ENCODE measurements around the gene CHST1.

Gene CHST1

DNA sequence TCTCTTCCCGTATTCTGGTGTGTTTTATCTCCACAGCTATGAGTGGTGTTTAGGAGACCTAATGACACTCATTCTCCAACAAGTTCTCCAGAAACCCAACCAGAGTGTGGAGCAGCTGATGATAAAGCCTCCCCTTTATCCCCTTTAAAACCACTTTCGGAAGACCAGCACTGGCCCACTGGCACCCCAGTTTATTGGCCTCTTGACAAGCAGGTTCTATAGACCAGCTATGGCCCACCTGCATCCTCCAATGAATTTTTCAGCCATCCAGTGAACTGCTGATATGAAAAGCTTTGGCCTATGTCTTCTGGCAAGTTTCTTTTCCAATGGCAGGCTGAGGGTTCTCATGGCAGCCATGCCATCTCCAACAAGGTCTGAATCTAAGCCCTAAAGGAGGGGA, 27.4 kb downstream of the CHST1 start:
- no peak overlapping the region for H3K18ac ChIP-seq (ENCODE audit: low read length)
- WGBS, 2 donors (ENCODE audit: extremely low coverage in 2 of 2, insufficient read length in 2 of 2, insufficient replicate concordance in 1 of 2), result no CpG with 5 or more reads among the region's 2 CpGs
- no peak for DNase-seq (ENCODE audit: low spot score)

DNA sequence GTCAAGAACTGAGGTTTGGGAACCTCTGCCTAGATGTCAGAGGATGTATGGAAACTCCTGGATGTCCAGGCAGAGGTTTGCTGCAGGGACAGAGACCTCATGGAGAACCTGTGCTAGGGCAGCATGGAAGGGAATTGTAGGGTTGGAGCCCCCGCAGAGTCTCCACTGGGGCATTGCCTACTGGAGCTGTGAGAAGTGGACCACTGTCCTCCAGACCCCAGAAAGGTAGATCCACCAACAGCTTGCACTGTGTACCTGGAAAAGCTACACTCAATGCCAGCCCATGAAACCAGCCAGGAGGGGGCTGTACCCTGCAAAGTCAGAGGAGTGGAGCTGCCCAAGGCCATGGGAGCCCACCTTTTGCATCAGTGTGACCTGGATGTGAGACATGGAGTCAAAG, 29.5 kb downstream of the CHST1 start:
- no peaks in the 10 kb centered on the region for H3K79me1 ChIP-seq (ENCODE audit: low read depth, low read length)
- no peak for DNase-seq (ENCODE audit: low spot score)
- H2BK120ac ChIP-seq (ENCODE audit: low read depth, low read length), result no peak overlapping the region
- no peak overlapping the region for H4K8ac ChIP-seq (ENCODE audit: low read depth, low read length)
- H3K27ac ChIP-seq (replicated peaks; ENCODE audit: low read length), result no peak overlapping the region
- no CpG with 5 or more reads among the region's 1 CpG for WGBS, 2 donors (ENCODE audit: extremely low coverage in 2 of 2, insufficient read length in 2 of 2, insufficient replicate concordance in 1 of 2)
- H3K9ac ChIP-seq (ENCODE audit: low read depth, low read length, poor library complexity), result no peak overlapping the region
- peak overlapping the region; percentile 38 for H3K18ac ChIP-seq (ENCODE audit: low read length)
- H2BK15ac ChIP-seq (ENCODE audit: low read length), result no peak overlapping the region
- H2BK12ac ChIP-seq (ENCODE audit: low read length), result no peak overlapping the region
- no peak overlapping the region for H3K4ac ChIP-seq (ENCODE audit: low read length)
- H3K36me3 ChIP-seq (replicated peaks in 1 of 2; ENCODE audit: control insufficient read depth in 2 of 2, insufficient read depth in 2 of 2, low read length in 2 of 2), result no peaks in the 10 kb centered on the region
- no peak overlapping the region for H3K23ac ChIP-seq (ENCODE audit: low read depth, low read length, poor library complexity)
- no peak overlapping the region for H2BK5ac ChIP-seq (ENCODE audit: low read length)
- H3K14ac ChIP-seq (ENCODE audit: low read length), result no peak overlapping the region
- no peaks in the 10 kb centered on the region for H3K4me1 ChIP-seq (ENCODE audit: control insufficient read depth in 2 of 2, insufficient read depth in 1 of 2, low read depth in 1 of 2, low read length in 2 of 2)
- no peak overlapping the region for H3K4me3 ChIP-seq (ENCODE audit: low read length in 2 of 2)
- no peak overlapping the region for H2AFZ ChIP-seq (ENCODE audit: low read length)
- no peak overlapping the region for H4K91ac ChIP-seq (ENCODE audit: low read depth, low read length, poor library complexity)
- H3K4me2 ChIP-seq (ENCODE audit: insufficient read depth, low read length, poor library complexity, severe bottlenecking), result no peak overlapping the region
- H3K9me3 ChIP-seq (replicated peaks in 1 of 2; ENCODE audit: control insufficient read depth in 2 of 2, insufficient read depth in 1 of 2, low read depth in 1 of 2, low read length in 2 of 2), result no peaks in the 10 kb centered on the region
- H3K27me3 ChIP-seq (ENCODE audit: control insufficient read depth in 3 of 3, insufficient read depth in 3 of 3, low read depth in 1 of 3, low read length in 3 of 3), result no peaks in the 10 kb centered on the region
- H2AK5ac ChIP-seq (ENCODE audit: low read depth, low read length), result no peak overlapping the region

More for the DNA sequence above, 27.4 kb downstream of the CHST1 start:
- H2BK120ac ChIP-seq (ENCODE audit: low read depth, low read length), result no peak overlapping the region
- no peaks in the 10 kb centered on the region for H3K4me1 ChIP-seq (ENCODE audit: control insufficient read depth in 2 of 2, insufficient read depth in 1 of 2, low read depth in 1 of 2, low read length in 2 of 2)
- H2AK5ac ChIP-seq (ENCODE audit: low read depth, low read length), result no peak overlapping the region
- H3K4me2 ChIP-seq (ENCODE audit: insufficient read depth, low read length, poor library complexity, severe bottlenecking), result no peak overlapping the region
- H2AFZ ChIP-seq (ENCODE audit: low read length), result no peak overlapping the region
- H4K8ac ChIP-seq (ENCODE audit: low read depth, low read length), result no peak overlapping the region
- no peak overlapping the region for H3K4me3 ChIP-seq (ENCODE audit: low read length in 2 of 2)
- H2BK12ac ChIP-seq (ENCODE audit: low read length), result no peak overlapping the region
- H3K27me3 ChIP-seq (ENCODE audit: control insufficient read depth in 3 of 3, insufficient read depth in 3 of 3, low read depth in 1 of 3, low read length in 3 of 3), result no peaks in the 10 kb centered on the region
- no peak overlapping the region for H3K23ac ChIP-seq (ENCODE audit: low read depth, low read length, poor library complexity)
- no peak overlapping the region for H3K9ac ChIP-seq (ENCODE audit: low read depth, low read length, poor library complexity)
- H3K9me3 ChIP-seq (replicated peaks in 1 of 2; ENCODE audit: control insufficient read depth in 2 of 2, insufficient read depth in 1 of 2, low read depth in 1 of 2, low read length in 2 of 2), result no peaks in the 10 kb centered on the region
- H3K36me3 ChIP-seq (replicated peaks in 1 of 2; ENCODE audit: control insufficient read depth in 2 of 2, insufficient read depth in 2 of 2, low read length in 2 of 2), result no peaks in the 10 kb centered on the region
- H3K27ac ChIP-seq (replicated peaks; ENCODE audit: low read length), result no peak overlapping the region
- H3K14ac ChIP-seq (ENCODE audit: low read length), result no peak overlapping the region
- no peak overlapping the region for H2BK15ac ChIP-seq (ENCODE audit: low read length)
- no peak overlapping the region for H2BK5ac ChIP-seq (ENCODE audit: low read length)
- no peak overlapping the region for H4K91ac ChIP-seq (ENCODE audit: low read depth, low read length, poor library complexity)
- no peaks in the 10 kb centered on the region for H3K79me1 ChIP-seq (ENCODE audit: low read depth, low read length)
- no peak overlapping the region for H3K4ac ChIP-seq (ENCODE audit: low read length)

DNA sequence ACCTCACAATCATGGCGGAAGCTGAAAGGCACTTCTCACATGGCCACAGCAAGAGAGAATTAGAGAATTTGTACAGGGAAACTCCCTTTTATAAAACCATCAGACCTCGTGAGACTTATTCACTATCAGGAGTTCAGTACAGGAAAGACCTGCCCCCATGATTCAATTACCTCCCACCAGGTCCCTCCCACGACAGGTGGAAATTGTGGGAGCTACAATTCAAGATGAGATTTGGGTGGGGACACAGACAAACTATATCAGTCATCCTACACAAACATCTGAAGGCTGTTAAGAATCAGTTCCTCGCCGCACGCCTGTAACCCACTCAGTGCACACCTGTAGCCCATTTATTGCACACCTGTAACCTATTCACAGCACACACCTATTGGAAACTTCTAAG, 39.8 kb downstream of the CHST1 start:
- no peaks in the 10 kb centered on the region for H3K27me3 ChIP-seq (ENCODE audit: control insufficient read depth in 3 of 3, insufficient read depth in 3 of 3, low read depth in 1 of 3, low read length in 3 of 3)
- no peak overlapping the region for H4K8ac ChIP-seq (ENCODE audit: low read depth, low read length)
- no peak overlapping the region for H3K9ac ChIP-seq (ENCODE audit: low read depth, low read length, poor library complexity)
- no peak overlapping the region for H3K23ac ChIP-seq (ENCODE audit: low read depth, low read length, poor library complexity)
- H2BK12ac ChIP-seq (ENCODE audit: low read length), result no peak overlapping the region
- no peak overlapping the region for H3K4me2 ChIP-seq (ENCODE audit: insufficient read depth, low read length, poor library complexity, severe bottlenecking)
- no peak overlapping the region for H3K27ac ChIP-seq (replicated peaks; ENCODE audit: low read length)
- H3K18ac ChIP-seq (ENCODE audit: low read length), result no peak overlapping the region
- no peak overlapping the region for H3K4me3 ChIP-seq (ENCODE audit: low read length in 2 of 2)
- H3K36me3 ChIP-seq (replicated peaks in 1 of 2; ENCODE audit: control insufficient read depth in 2 of 2, insufficient read depth in 2 of 2, low read length in 2 of 2), result no peaks in the 10 kb centered on the region
- no peaks in the 10 kb centered on the region for H3K4me1 ChIP-seq (ENCODE audit: control insufficient read depth in 2 of 2, insufficient read depth in 1 of 2, low read depth in 1 of 2, low read length in 2 of 2)
- H2AK5ac ChIP-seq (ENCODE audit: low read depth, low read length), result no peak overlapping the region
- no peak overlapping the region for H2BK120ac ChIP-seq (ENCODE audit: low read depth, low read length)
- H3K9me3 ChIP-seq (replicated peaks in 1 of 2; ENCODE audit: control insufficient read depth in 2 of 2, insufficient read depth in 1 of 2, low read depth in 1 of 2, low read length in 2 of 2), result peaks cover under 1 to 1% of the 10 kb centered on the region in 2 donors
- H3K79me1 ChIP-seq (ENCODE audit: low read depth, low read length), result no peaks in the 10 kb centered on the region
- WGBS, 2 donors (ENCODE audit: extremely low coverage in 2 of 2, insufficient read length in 2 of 2, insufficient replicate concordance in 1 of 2), result no CpG with 5 or more reads among the region's 6 CpGs
- H2BK15ac ChIP-seq (ENCODE audit: low read length), result no peak overlapping the region
- no peak overlapping the region for H3K14ac ChIP-seq (ENCODE audit: low read length)
- no peak overlapping the region for H2BK5ac ChIP-seq (ENCODE audit: low read length)
- no peak for DNase-seq (ENCODE audit: low spot score)
- no peak overlapping the region for H2AFZ ChIP-seq (ENCODE audit: low read length)
- H4K91ac ChIP-seq (ENCODE audit: low read depth, low read length, poor library complexity), result no peak overlapping the region
- H3K4ac ChIP-seq (ENCODE audit: low read length), result no peak overlapping the region

DNA sequence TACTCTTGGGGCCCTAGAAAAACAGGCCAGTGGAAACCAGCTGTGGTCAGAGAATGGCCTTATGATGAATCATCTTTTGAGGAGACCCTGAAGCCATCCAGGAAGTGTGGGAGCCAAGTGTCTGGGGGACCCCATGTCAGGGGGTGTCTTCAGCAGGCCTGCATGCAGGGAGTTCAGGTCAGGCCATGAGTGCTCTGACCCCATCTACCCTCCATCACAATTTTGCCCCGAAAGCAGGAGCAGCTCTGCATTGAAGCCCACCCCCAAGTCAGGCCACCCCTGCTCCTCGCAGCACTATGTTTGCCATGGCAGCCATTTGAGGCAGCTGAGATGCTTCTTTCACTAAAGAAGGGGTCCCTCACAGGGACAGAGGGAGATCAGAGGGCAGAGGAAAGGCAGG, 41.3 kb downstream of the CHST1 start:
- no peak overlapping the region for H3K23ac ChIP-seq (ENCODE audit: low read depth, low read length, poor library complexity)
- no peak overlapping the region for H2AK5ac ChIP-seq (ENCODE audit: low read depth, low read length)
- no peak overlapping the region for H2BK12ac ChIP-seq (ENCODE audit: low read length)
- H2BK15ac ChIP-seq (ENCODE audit: low read length), result no peak overlapping the region
- H3K14ac ChIP-seq (ENCODE audit: low read length), result no peak overlapping the region
- no CpG with 5 or more reads among the region's 2 CpGs for WGBS, 2 donors (ENCODE audit: extremely low coverage in 2 of 2, insufficient read length in 2 of 2, insufficient replicate concordance in 1 of 2)
- DNase-seq (ENCODE audit: low spot score), result no peak
- no peak overlapping the region for H4K8ac ChIP-seq (ENCODE audit: low read depth, low read length)
- no peak overlapping the region for H2AFZ ChIP-seq (ENCODE audit: low read length)
- H3K4me1 ChIP-seq (ENCODE audit: control insufficient read depth in 2 of 2, insufficient read depth in 1 of 2, low read depth in 1 of 2, low read length in 2 of 2), result no peaks in the 10 kb centered on the region
- no peaks in the 10 kb centered on the region for H3K27me3 ChIP-seq (ENCODE audit: control insufficient read depth in 3 of 3, insufficient read depth in 3 of 3, low read depth in 1 of 3, low read length in 3 of 3)
- no peaks in the 10 kb centered on the region for H3K79me1 ChIP-seq (ENCODE audit: low read depth, low read length)
- no peak overlapping the region for H3K4me2 ChIP-seq (ENCODE audit: insufficient read depth, low read length, poor library complexity, severe bottlenecking)
- H2BK120ac ChIP-seq (ENCODE audit: low read depth, low read length), result no peak overlapping the region
- H4K91ac ChIP-seq (ENCODE audit: low read depth, low read length, poor library complexity), result no peak overlapping the region
- H3K4me3 ChIP-seq (ENCODE audit: low read length in 2 of 2), result no peak overlapping the region
- H3K27ac ChIP-seq (replicated peaks; ENCODE audit: low read length), result no peak overlapping the region
- no peak overlapping the region for H3K9ac ChIP-seq (ENCODE audit: low read depth, low read length, poor library complexity)
- peak overlapping the region; percentile 70 for H3K18ac ChIP-seq (ENCODE audit: low read length)
- no peak overlapping the region for H2BK5ac ChIP-seq (ENCODE audit: low read length)
- no peak overlapping the region for H3K4ac ChIP-seq (ENCODE audit: low read length)
- no peaks in the 10 kb centered on the region for H3K36me3 ChIP-seq (replicated peaks in 1 of 2; ENCODE audit: control insufficient read depth in 2 of 2, insufficient read depth in 2 of 2, low read length in 2 of 2)
- peaks cover 1 to 6% of the 10 kb centered on the region in 2 donors for H3K9me3 ChIP-seq (replicated peaks in 1 of 2; ENCODE audit: control insufficient read depth in 2 of 2, insufficient read depth in 1 of 2, low read depth in 1 of 2, low read length in 2 of 2)
